Adipose tissue (tissue), 3 donors: ENCODE data around the gene SSTR3. TPM values are rescaled to one million over a fixed set of nuclear protein-coding genes. Genes with fewer than 3 reads are reported as not detected.
"Not testable (repeated sequence)": the region's sequence is repeated elsewhere in the genome, so short reads cannot be mapped to it uniquely, and the experiment has no call there.

Experiments
- H3K27ac ChIP-seq: one replicate; pipeline ENCODE4 v1.5.1; 2013; ENCODE audit warnings: low read depth, low read length
- WGBS, 3 donors: extraction: QIAGEN DNeasy Blood & Tissue Kit; methylation state at CpG; one replicate each; pipeline ENCODE4 v1.1.7; 2013; 5-methylcytosine and 5-hydroxymethylcytosine counted together
- polyA plus RNA-seq, 3 donors: library from polyadenylated mRNA; stranded (reverse); fragments of 200-250 nt; gene quantifications; one replicate each; pipeline ENCODE4 v1.2.3, GENCODE V29; 2013
- donor health status: healthy with polysubstance abuse.
- donor health status: Bipolar disorder and iron deficiency.
- donor health status: healthy.

SSTR3 gene
- polyA plus RNA-seq, 3 donors = 0.04 to 0.59 (median 0.11) TPM

DNA sequence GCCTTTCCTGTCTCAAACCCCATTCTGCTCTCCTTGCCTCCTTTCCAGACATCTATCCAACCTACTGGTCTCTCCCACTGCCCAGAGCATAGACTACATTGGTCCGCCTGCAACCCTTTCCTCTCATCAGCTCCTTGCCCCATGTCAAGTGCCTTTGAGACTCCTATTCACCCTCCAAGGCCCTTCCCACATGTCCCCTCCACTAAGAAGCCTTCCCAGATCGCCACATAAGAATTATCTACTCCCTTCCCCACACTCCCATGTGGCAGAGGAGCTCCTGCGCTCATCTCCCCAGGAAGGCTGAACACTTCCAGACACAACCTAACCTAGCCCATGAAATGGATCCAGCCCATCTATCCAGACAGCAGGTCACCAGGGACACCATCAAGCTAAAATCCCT lies 34.5 kb downstream of the SSTR3 start:
- WGBS, 3 donors = 93 to 96% (median 95%) methylated on average over 3 of the region's 3 CpGs

GRCh38 chr22:37177221-37177620 lies 35.1 kb downstream of the SSTR3 start:
- 57 to 81% (median 58%) methylated on average over 5 of the region's 5 CpGs for WGBS, 3 donors
- no peak overlapping the region for H3K27ac ChIP-seq

More for the DNA sequence above, 34.5 kb downstream of the SSTR3 start:
- H3K27ac ChIP-seq = no peak overlapping the region

- no peak overlapping the region for H3K27ac ChIP-seq
Measured at GRCh38 chr22:37176464-37177061, 35.7 kb downstream of the SSTR3 start.

GRCh38 chr22:37175414-37176281 lies 36.6 kb downstream of the SSTR3 start:
- WGBS, 3 donors = 57 to 64% (median 64%) methylated on average over 16 to 18 of the region's 18 CpGs
- H3K27ac ChIP-seq = no peak overlapping the region

More at GRCh38 chr22:37176464-37177061, 35.7 kb downstream of the SSTR3 start:
- WGBS, 3 donors = 9 to 55% (median 10%) methylated on average over 22 to 23 of the region's 23 CpGs

DNA sequence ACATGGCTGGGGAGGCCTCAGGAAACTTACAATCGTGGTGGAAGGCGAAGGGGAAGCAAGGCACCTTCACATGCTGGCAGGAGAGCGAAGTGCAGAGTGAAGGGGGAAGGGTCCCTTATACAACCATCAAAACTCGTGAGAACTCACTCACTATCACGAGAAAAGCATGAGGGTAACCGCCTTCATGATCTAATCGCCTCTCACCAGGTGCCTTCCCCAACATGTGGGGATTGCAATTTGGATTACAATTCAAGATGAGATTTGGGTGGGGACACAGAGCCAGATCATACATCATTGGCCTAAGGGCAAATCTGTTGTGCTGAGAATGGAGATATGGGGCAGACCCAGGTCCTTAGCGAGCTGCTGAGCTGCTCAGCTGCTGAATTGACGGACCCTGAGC lies 37.3 kb downstream of the SSTR3 start:
- WGBS, 3 donors = 86 to 90% (median 88%) methylated on average over 9 of the region's 9 CpGs
- no peak overlapping the region for H3K27ac ChIP-seq

- 68 to 77% (median 69%) methylated on average over 6 of the region's 6 CpGs for whole genome bisulfite sequencing, 3 donors
- H3K27ac ChIP-seq = no peak overlapping the region
Measured at GRCh38 chr22:37173709-37174108, 38.6 kb downstream of the SSTR3 start.

GRCh38 chr22:37172266-37173245 lies 39.7 kb downstream of the SSTR3 start:
- 87 to 93% (median 88%) methylated on average over 14 of the region's 14 CpGs for WGBS, 3 donors
- no peak overlapping the region for H3K27ac ChIP-seq

GRCh38 chr22:37171662-37172061 lies 40.6 kb downstream of the SSTR3 start:
- no peak overlapping the region for H3K27ac ChIP-seq
- 74 to 93% (median 92%) methylated on average over 5 of the region's 5 CpGs for WGBS, 3 donors

- not testable (repeated sequence) for H3K27ac ChIP-seq
- WGBS, 3 donors = 86 to 92% (median 86%) methylated on average over 16 of the region's 16 CpGs
Measured at GRCh38 chr22:37170689-37171405, 41.4 kb downstream of the SSTR3 start.

DNA sequence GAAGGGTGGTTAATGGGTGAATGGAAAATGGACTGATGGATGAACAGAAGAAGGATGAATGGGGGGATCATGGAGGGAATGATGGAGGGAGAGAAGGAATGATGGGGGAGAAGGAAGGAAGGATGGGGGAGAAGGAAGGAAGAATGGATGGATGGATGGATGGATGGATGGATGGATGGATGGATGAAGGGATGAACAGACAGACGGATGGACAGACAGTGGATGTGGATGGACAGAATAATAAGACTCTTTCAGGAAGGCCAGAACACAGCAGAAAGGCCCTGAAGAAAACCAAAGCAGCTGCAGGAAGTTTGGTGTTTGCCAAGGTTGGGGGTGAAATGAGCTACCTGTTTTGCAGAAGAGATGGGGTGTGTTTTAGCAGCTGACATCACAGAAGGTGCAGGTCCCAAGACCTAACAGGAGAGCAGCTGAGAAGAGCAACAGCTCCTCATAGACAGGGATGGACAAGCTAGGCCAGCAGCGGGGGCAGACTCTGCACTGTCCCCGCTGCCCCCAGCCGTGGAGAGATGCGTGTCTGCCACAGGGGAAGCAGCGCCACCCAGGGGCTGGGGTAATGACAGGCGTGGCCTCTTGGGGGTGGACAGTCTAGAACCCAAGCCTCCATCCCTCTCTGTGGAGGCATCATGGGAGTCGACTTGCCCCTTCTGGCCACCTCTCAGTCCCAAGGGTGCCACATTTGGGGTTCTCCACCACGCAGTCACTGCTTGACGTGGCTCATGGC lies 42.2 kb downstream of the SSTR3 start:
- no peak overlapping the region for H3K27ac ChIP-seq
- 78 to 90% (median 90%) methylated on average over 10 of the region's 10 CpGs for WGBS, 3 donors

DNA sequence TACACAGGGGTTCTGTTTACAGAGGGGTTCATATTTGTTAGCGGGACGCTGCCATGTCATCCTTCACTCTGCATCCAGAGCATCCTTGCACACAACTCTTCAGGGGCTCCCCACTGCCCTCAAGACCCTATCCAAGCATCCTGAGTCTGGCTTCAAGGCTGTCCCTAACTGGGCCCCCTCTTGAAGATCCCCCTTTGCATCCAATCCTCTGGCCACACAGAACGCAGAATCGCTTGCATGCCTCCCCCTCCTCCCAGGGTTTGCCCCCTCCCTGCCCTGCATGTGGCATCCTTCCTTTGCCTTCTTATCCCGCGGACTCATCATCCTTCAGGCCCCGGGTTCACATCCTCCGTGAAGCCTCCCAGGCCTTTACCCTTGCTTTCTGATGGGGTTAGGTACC lies 42.9 kb downstream of the SSTR3 start:
- H3K27ac ChIP-seq = no peak overlapping the region
- WGBS, 3 donors = 88 to 95% (median 89%) methylated on average over 8 of the region's 8 CpGs

DNA sequence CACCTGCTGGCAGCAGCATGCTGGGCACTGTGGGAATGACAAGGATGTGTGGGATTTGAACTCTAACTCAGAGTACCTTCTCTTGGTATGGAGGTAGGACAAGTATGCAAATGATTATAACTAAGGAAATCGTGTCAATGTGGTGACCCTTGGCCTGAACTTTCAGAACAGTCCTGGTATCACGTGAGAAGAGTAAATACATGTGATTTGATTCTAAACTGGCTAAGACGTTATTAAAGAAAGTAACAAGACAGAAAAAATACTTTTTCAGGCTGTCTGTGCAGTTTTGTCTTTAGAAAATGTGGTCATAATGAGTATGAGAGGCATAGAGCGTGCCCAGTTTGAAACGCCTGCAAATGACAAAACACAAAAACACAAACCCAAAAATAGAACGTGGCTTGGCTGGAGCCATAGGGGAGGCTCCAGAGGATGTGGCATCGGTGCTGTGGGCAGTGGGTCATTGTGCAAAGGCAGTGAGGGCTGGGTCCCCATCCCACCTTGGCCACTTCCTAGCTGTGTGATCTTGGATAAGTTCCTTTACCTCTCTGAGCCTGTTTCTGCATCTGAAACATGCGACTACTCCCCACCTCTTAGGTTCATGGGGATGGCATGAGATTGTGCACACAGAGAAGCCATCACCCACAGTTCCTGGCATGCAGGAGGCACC lies 44.2 kb downstream of the SSTR3 start:
- WGBS, 3 donors = 43 to 58% (median 56%) methylated on average over 8 of the region's 8 CpGs
- no peak overlapping the region for H3K27ac ChIP-seq

DNA sequence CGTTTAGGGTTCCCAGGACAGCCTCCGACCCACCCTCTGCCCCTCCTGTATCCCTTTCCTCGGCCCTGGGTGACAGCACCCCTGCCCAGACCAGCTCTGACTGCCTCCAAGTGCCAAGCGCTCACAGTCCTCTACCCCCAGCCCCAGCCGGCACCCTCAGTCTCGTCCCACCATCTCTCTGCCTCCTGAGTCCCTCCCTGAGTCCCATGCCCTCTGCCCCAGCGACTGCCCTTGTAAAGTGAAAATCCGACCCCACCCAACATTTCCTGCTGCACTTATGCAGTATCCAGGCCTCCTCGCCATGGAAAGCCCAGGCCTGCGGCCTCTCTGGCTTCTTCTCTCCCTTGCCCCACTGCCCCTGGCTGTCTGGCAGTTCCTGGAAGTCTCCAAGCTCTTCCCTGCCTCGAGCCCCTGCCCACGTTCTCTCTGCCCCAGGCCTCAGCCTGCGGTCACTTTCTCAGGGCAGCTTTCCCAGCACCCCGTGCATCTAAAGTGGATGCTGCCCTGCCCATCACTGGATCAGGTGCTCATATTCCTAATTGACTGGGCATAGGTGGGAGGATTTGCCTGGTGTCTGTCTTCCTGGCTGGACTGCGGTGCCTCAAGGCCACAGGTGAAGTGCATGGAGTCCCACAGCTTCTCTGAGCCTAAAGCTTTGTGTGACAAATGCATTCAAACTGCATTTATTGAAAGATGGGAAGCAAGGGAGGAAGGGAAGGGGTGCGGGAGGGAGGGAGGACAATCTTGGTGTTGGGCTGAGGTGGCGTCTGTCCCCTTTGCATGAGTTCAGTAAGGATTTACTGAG lies 44.9 kb downstream of the SSTR3 start:
- WGBS, 3 donors = 59 to 67% (median 61%) methylated on average over 17 of the region's 17 CpGs
- H3K27ac ChIP-seq = no peak overlapping the region

GRCh38 chr22:37166675-37167066 lies 45.6 kb downstream of the SSTR3 start:
- WGBS, 3 donors = 17 to 18% (median 17%) methylated on average over 13 of the region's 13 CpGs
- H3K27ac ChIP-seq = no peak overlapping the region

DNA sequence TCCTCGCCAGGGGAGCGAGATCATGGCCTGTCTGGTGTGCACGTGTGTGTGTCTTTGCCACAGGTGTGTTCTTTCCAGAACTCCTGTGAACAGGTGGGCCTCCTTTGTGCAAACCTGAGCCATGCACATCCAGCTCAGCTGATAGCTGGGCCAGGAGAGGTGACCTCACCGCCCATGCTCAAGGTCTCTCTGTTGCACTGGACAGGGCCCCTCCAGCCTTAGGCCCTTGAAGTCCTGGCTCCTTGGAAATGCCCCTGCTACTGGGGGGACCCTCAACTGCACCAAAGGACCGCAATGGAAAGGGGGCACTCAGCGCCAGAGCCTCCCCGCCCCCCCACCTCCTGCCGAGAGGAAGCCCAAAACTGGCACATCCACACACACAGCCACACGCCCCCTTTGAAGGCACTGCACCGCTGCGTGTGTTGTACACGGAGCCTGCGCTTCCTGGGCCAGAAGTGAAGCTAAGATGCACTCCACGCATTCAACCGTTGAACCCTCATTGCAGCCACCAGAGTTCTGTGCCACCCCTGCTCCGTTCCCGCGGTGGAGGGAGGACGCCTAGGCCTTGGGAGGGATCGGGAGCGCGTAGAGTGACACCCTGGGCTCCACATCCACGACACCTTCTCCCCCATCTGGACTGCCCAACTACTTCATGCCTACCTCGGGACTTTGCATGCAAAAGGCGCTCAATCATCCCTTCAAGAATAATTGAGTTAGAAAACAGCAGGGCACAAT lies 46.2 kb downstream of the SSTR3 start:
- WGBS, 3 donors = 52 to 65% (median 59%) methylated on average over 25 of the region's 25 CpGs
- no peak overlapping the region for H3K27ac ChIP-seq

GRCh38 chr22:37165066-37165465 lies 47.2 kb downstream of the SSTR3 start:
- H3K27ac ChIP-seq = no peak overlapping the region
- 81 to 89% (median 88%) methylated on average over 9 of the region's 9 CpGs for WGBS, 3 donors
